ENCODE data around the gene AOPEP. TPM values are rescaled to one million over a fixed set of nuclear protein-coding genes. Genes with fewer than 3 reads are reported as not detected.

AOPEP gene
- total and polyA plus RNA-seq, 2 of the 13 experiments (the other 11 are each of a cell fraction or from before 2014, with no cell fraction given) = 22.2 to 41.6 TPM

DNA sequence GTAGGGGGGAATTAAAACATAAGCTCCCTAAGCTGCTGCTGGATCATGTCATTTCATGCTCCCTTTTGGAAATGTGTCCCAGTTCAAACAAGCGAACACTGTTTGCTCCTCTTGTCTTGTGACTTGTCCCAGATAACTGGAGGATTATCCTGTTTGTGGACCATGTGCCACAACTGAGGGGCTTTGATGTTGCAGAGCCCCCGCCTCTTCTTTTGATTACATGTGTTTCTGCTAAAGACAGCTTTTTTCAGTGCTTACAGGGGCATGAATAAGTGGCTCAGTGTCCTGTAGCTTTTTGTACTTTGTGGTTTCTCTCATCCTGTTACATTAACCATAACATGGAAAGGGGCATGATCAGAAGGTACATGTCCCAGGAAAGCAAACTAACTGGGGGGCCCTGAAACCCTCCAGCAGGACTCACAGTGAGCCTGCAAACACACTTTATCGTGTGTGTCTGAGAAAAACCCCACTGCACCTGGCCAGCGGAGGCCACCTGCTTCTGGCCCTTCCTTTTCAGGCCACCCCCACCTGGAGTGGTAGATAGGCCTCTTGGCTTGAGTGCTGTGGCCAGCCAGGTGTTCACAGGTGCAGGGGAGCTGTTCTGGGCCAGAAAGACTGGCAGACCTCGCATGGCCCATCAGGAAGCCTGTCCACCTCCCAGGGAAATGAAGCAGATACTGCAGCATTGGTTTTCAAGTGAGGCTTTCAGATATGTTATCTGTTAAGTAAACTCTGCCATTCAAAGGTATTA, 305.4 kb downstream of the AOPEP start (continued):
- TF ChIP-seq, protein P1, sequence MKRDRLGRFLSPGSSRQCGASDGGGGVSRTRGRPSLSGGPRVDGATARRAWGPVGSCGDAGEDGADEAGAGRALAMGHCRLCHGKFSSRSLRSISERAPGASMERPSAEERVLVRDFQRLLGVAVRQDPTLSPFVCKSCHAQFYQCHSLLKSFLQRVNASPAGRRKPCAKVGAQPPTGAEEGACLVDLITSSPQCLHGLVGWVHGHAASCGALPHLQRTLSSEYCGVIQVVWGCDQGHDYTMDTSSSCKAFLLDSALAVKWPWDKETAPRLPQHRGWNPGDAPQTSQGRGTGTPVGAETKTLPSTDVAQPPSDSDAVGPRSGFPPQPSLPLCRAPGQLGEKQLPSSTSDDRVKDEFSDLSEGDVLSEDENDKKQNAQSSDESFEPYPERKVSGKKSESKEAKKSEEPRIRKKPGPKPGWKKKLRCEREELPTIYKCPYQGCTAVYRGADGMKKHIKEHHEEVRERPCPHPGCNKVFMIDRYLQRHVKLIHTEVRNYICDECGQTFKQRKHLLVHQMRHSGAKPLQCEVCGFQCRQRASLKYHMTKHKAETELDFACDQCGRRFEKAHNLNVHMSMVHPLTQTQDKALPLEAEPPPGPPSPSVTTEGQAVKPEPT (CRISPR knock-in tag; IDR thresholded peaks at IDR 0.05; ENCODE audit: low read depth) = no peak
- TF ChIP-seq ZNF3 (CRISPR knock-in tag; IDR thresholded peaks at IDR 0.05) = no peak
- TF ChIP-seq ZNF224 (CRISPR knock-in tag; IDR thresholded peaks at IDR 0.05) = no peak
- TF ChIP-seq RORA (CRISPR knock-in tag; IDR thresholded peaks at IDR 0.05) = no peak
- 0 out of 2 replicates have a peak, but pooled peaks have one; percentile 29 for TF ChIP-seq MXD4 (CRISPR knock-in tag; IDR thresholded peaks at IDR 0.05)
- TF ChIP-seq HNF1B (CRISPR knock-in tag; IDR thresholded peaks at IDR 0.05) = peak; percentile 24; the same call in 1 of the 2 replicates
- TF ChIP-seq ATF5 (CRISPR knock-in tag; IDR thresholded peaks at IDR 0.05; ENCODE audit: low read depth) = no peak
- TF ChIP-seq BRD4 (CRISPR knock-in tag; IDR thresholded peaks at IDR 0.05) = no peak
- TF ChIP-seq ZFP62 (CRISPR knock-in tag; IDR thresholded peaks at IDR 0.05) = no peak
- TF ChIP-seq ZNF446 (CRISPR knock-in tag; IDR thresholded peaks at IDR 0.05) = no peak
- TF ChIP-seq TRIM24 (CRISPR knock-in tag; IDR thresholded peaks at IDR 0.05) = no peak
- 0 out of 2 replicates have a peak, but pooled peaks have one; percentile 38 for TF ChIP-seq GLI4 (CRISPR knock-in tag; IDR thresholded peaks at IDR 0.05; ENCODE audit: borderline replicate concordance)
- no peak for TF ChIP-seq FIP1L1 (IDR thresholded peaks at IDR 0.05; ENCODE audit: borderline replicate concordance, insufficient read depth, low read depth, low read length)
- TF ChIP-seq NCOA5 (CRISPR knock-in tag; IDR thresholded peaks at IDR 0.05) = no peak
- TF ChIP-seq THRA (CRISPR knock-in tag; IDR thresholded peaks at IDR 0.05; ENCODE audit: borderline replicate concordance) = peak; percentile 68; the same call in 1 of the 2 replicates
- TF ChIP-seq, protein P2, sequence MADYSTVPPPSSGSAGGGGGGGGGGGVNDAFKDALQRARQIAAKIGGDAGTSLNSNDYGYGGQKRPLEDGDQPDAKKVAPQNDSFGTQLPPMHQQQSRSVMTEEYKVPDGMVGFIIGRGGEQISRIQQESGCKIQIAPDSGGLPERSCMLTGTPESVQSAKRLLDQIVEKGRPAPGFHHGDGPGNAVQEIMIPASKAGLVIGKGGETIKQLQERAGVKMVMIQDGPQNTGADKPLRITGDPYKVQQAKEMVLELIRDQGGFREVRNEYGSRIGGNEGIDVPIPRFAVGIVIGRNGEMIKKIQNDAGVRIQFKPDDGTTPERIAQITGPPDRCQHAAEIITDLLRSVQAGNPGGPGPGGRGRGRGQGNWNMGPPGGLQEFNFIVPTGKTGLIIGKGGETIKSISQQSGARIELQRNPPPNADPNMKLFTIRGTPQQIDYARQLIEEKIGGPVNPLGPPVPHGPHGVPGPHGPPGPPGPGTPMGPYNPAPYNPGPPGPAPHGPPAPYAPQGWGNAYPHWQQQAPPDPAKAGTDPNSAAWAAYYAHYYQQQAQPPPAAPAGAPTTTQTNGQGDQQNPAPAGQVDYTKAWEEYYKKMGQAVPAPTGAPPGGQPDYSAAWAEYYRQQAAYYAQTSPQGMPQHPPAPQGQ (CRISPR knock-in tag; IDR thresholded peaks at IDR 0.05; ENCODE audit: borderline replicate concordance) = no peak
- no peak for TF ChIP-seq ZNF781 (CRISPR knock-in tag; IDR thresholded peaks at IDR 0.05; ENCODE audit: borderline replicate concordance, not compliant biosample characterization)
- TF ChIP-seq KLF12 (CRISPR knock-in tag; IDR thresholded peaks at IDR 0.05; ENCODE audit: borderline replicate concordance) = no peak
- TF ChIP-seq, protein P3, sequence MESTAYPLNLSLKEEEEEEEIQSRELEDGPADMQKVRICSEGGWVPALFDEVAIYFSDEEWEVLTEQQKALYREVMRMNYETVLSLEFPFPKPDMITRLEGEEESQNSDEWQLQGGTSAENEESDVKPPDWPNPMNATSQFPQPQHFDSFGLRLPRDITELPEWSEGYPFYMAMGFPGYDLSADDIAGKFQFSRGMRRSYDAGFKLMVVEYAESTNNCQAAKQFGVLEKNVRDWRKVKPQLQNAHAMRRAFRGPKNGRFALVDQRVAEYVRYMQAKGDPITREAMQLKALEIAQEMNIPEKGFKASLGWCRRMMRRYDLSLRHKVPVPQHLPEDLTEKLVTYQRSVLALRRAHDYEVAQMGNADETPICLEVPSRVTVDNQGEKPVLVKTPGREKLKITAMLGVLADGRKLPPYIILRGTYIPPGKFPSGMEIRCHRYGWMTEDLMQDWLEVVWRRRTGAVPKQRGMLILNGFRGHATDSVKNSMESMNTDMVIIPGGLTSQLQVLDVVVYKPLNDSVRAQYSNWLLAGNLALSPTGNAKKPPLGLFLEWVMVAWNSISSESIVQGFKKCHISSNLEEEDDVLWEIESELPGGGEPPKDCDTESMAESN (CRISPR knock-in tag; conservative IDR thresholded peaks at IDR 0.05) = no peak
